Esophagus muscularis mucosa (tissue), 4 donors: ENCODE results near the gene ORAI3. TPM values are rescaled to one million over a fixed set of nuclear protein-coding genes. Genes with fewer than 3 reads are reported as not detected.

ENCODE experiments used
- DNase-seq: peaks from one replicate; pipeline ENCODE4 v3.0.0-alpha.2; 2017; ENCODE audit errors: extremely low spot score
- H3K27ac ChIP-seq, 4 donors: fragments of 200-600 bp; sonication (generic); replicated peaks in 1 of 4; 1 replicate in 3 of 4; 2 replicates in 1 of 4; pipeline ENCODE4 v1.5.1; 2016 to 2019; ENCODE audit warnings: mild to moderate bottlenecking in 1 of 4
- H3K27me3 ChIP-seq, 4 donors: fragments of 200-600 bp; sonication (generic); one replicate each; pipeline versions ENCODE4 v1.5.1 to v1.6.0; 2016 to 2019
- H3K36me3 ChIP-seq, 4 donors: fragments of 200-600 bp; sonication (generic); one replicate each; pipeline ENCODE4 v1.5.1; 2016 to 2019
- H3K4me1 ChIP-seq, 4 donors: fragments of 200-600 bp; sonication (generic); one replicate each; pipeline ENCODE4 v1.5.1; 2016 to 2019
- H3K4me3 ChIP-seq, 4 donors: fragments of 200-600 bp; sonication (generic); 1 replicate in 2 of 4; 2 replicates in 2 of 4; pipeline ENCODE4 v1.5.1; 2016 to 2019; ENCODE audit warnings: mild to moderate bottlenecking in 4 of 4, moderate library complexity in 1 of 4
- H3K9me3 ChIP-seq, 4 donors: fragments of 200-600 bp; sonication (generic); 1 replicate in 3 of 4; 2 replicates in 1 of 4; pipeline ENCODE4 v1.5.1; 2016 to 2019
- CTCF ChIP-seq, 3 experiments: fragments of 200-600 bp in 2 of 3; fragments of 450-650 bp in 1 of 3; sonication (generic) in 2 of 3; IDR thresholded peaks; one replicate each; pipeline ENCODE4 v1.5.1; 2017 to 2019; ENCODE audit warnings: antibody characterized with exemption in 3 of 3, mild to moderate bottlenecking in 2 of 3, moderate library complexity in 1 of 3
- EP300 ChIP-seq: sonication (generic); formaldehyde crosslinking; IDR thresholded peaks from one replicate; pipeline ENCODE4 v1.6.1; 2017; ENCODE audit warnings: antibody characterized with exemption
- POLR2A ChIP-seq: fragments of 450-650 bp; IDR thresholded peaks from one replicate; pipeline ENCODE4 v1.6.1; 2017; ENCODE audit warnings: antibody characterized with exemption, moderate library complexity, mild to moderate bottlenecking, low read depth
- POLR2AphosphoS5 ChIP-seq, 2 donors: sonication (generic); formaldehyde crosslinking; IDR thresholded peaks; one replicate each; pipeline ENCODE4 v1.6.1; 2017; ENCODE audit warnings: antibody characterized with exemption in 2 of 2
- WGBS: methylation state at CpG from one replicate; pipeline ENCODE4 v1.1.5; 2018; 5-methylcytosine and 5-hydroxymethylcytosine counted together
- intact Hi-C: fragments of 100-400 bp; cut with DNase I; formaldehyde crosslinking; loops from one replicate; pipeline ENCODE4 v1.15.1; 2023
- total RNA-seq, 4 donors: library from RNA; depleted of rRNA; stranded (reverse); fragments of >200 nt; gene quantifications; one replicate each; pipeline versions ENCODE4 v1.1.0 to v1.2.1, GENCODE V29; 2016

The ORAI3 gene
- total RNA-seq, 4 donors from 2014 or later, result 33.0 to 56.5 (median 45.8) TPM

- Histone ChIP-seq H3K36me3 (peaks cover 75 to 100% (median 98%) of the 10 kb centered on the region in 4 donors), H3K27ac (no peak overlapping the region), H3K27me3 (no peaks in the 10 kb centered on the region), H3K4me1 (no peaks in the 10 kb centered on the region), H3K4me3 (no peak overlapping the region), H3K9me3 (no peaks in the 10 kb centered on the region)
- WGBS, result 96% methylated on average over 6 of the region's 6 CpGs
- DNase-seq, result no peak
- no peak for TF ChIP-seq POLR2AphosphoS5 (IDR thresholded peaks at IDR 0.05)
- no peak for TF ChIP-seq EP300
- TF ChIP-seq POLR2A, result no peak
- no peak for TF ChIP-seq CTCF (IDR thresholded peaks at IDR 0.05)
- intact Hi-C loops, result no loop called here
Measured at GRCh38 chr16:30974348-30974747, 25.5 kb downstream of the ORAI3 start.

- H3K27me3 ChIP-seq, result no peaks in the 10 kb centered on the region
- TF ChIP-seq POLR2AphosphoS5 (IDR thresholded peaks at IDR 0.05) (no peak), EP300 (no peak), POLR2A (no peak), CTCF (IDR thresholded peaks at IDR 0.05) (no peak)
- H3K27ac ChIP-seq, result no peak overlapping the region
- no peak for DNase-seq
- H3K36me3 ChIP-seq, result peaks cover 74 to 100% (median 98%) of the 10 kb centered on the region in 4 donors
- no peaks in the 10 kb centered on the region for H3K4me1 ChIP-seq
- intact Hi-C loops, result no loop called here
- no peak overlapping the region for H3K4me3 ChIP-seq
- no peaks in the 10 kb centered on the region for H3K9me3 ChIP-seq
- WGBS, result 86% methylated on average over 4 of the region's 4 CpGs
Measured at GRCh38 chr16:30976486-30976885, 27.6 kb downstream of the ORAI3 start.

GRCh38 chr16:30977502-30977901 lies 28.6 kb downstream of the ORAI3 start:
- no peaks in the 10 kb centered on the region for H3K9me3 ChIP-seq
- H3K27ac ChIP-seq, result no peak overlapping the region
- no peaks in the 10 kb centered on the region for H3K27me3 ChIP-seq
- intact Hi-C loops, result no loop called here
- no peaks in the 10 kb centered on the region for H3K4me1 ChIP-seq
- peaks cover 64 to 100% (median 98%) of the 10 kb centered on the region in 4 donors for H3K36me3 ChIP-seq
- no peak overlapping the region for H3K4me3 ChIP-seq
- 75% methylated on average over 15 of the region's 17 CpGs for WGBS
- no peak for DNase-seq
- TF ChIP-seq POLR2A, result no peak
- no peak for TF ChIP-seq POLR2AphosphoS5 (IDR thresholded peaks at IDR 0.05)

GRCh38 chr16:30979170-30980022 lies 30.5 kb downstream of the ORAI3 start:
- Histone ChIP-seq H3K27ac (no peak overlapping the region), H3K4me3 (no peak overlapping the region), H3K27me3 (no peaks in the 10 kb centered on the region), H3K4me1 (peaks cover 0 to 5% (median under 1%) of the 10 kb centered on the region in 4 donors), H3K36me3 (peaks cover 57 to 100% (median 97%) of the 10 kb centered on the region in 4 donors), H3K9me3 (no peaks in the 10 kb centered on the region)
- no peak for TF ChIP-seq CTCF (IDR thresholded peaks at IDR 0.05)
- TF ChIP-seq POLR2A, result no peak
- TF ChIP-seq EP300, result no peak
- no peak for TF ChIP-seq POLR2AphosphoS5 (IDR thresholded peaks at IDR 0.05)
- intact Hi-C loops, result no loop called here
- no peak for DNase-seq
- 89% methylated on average over 31 of the region's 62 CpGs for WGBS

GRCh38 chr16:30980023-30980371 lies 31.1 kb downstream of the ORAI3 start:
- H3K27ac ChIP-seq, result no peak overlapping the region
- TF ChIP-seq POLR2AphosphoS5 (IDR thresholded peaks at IDR 0.05) (no peak), EP300 (no peak), POLR2A (no peak), CTCF (IDR thresholded peaks at IDR 0.05) (no peak)
- peaks cover 0 to 9% (median 7%) of the 10 kb centered on the region in 4 donors for H3K4me1 ChIP-seq
- H3K27me3 ChIP-seq, result no peaks in the 10 kb centered on the region
- no peaks in the 10 kb centered on the region for H3K9me3 ChIP-seq
- no peak for DNase-seq
- H3K4me3 ChIP-seq, result no peak overlapping the region
- H3K36me3 ChIP-seq, result peaks cover 52 to 97% (median 95%) of the 10 kb centered on the region in 4 donors
- intact Hi-C loops, result no loop called here
- 90% methylated on average over 9 of the region's 15 CpGs for WGBS
